Measurements from ENCODE around the gene EPS8.

DNA sequence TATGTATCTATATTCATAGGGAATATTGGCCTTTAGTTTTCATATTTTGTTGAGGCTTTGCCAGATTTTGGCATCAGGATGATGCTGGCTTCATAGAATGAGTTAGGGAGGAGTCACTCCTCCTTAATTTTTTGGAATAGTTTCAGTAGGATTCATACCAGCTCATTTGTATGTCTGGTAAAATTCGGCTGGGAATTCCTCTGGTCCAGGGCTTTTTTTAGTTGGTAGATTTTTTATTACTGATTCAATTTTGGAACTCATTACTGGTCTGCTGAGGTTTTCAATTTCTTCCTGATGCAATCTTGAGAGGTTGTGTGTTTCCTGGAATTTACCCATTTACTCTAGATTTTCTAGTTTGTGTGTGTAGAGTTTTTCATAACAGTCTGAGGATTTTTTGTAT lies 175.2 kb downstream of the EPS8 start:
- TF ChIP-seq EZH2 (IDR thresholded peaks at IDR 0.05; ENCODE audit: borderline replicate concordance, low read depth, low read length, severe bottlenecking) = no peak
- TF ChIP-seq, protein P1, sequence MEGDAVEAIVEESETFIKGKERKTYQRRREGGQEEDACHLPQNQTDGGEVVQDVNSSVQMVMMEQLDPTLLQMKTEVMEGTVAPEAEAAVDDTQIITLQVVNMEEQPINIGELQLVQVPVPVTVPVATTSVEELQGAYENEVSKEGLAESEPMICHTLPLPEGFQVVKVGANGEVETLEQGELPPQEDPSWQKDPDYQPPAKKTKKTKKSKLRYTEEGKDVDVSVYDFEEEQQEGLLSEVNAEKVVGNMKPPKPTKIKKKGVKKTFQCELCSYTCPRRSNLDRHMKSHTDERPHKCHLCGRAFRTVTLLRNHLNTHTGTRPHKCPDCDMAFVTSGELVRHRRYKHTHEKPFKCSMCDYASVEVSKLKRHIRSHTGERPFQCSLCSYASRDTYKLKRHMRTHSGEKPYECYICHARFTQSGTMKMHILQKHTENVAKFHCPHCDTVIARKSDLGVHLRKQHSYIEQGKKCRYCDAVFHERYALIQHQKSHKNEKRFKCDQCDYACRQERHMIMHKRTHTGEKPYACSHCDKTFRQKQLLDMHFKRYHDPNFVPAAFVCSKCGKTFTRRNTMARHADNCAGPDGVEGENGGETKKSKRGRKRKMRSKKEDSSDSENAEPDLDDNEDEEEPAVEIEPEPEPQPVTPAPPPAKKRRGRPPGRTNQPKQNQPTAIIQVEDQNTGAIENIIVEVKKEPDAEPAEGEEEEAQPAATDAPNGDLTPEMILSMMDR (IDR thresholded peaks at IDR 0.05; ENCODE audit: borderline replicate concordance, extremely low read depth, low read length, poor library complexity, severe bottlenecking) = no peak

Data from DND-41 (cell line).